Upper lobe of left lung (tissue), 6 donors: ENCODE data around the gene TSPAN31. TPM values are rescaled to one million over a fixed set of nuclear protein-coding genes. Genes with fewer than 3 reads are reported as not detected.
"Not testable (repeated sequence)": the region's sequence is repeated elsewhere in the genome, so short reads cannot be mapped to it uniquely, and the experiment has no call there.

Experiments
- ATAC-seq, 2 donors: fragments of 200-7000 bp; cut with Tn5 transposase; one replicate each; pipeline ENCODE4 v1.9.1; 2022; ENCODE audit warnings: mild to moderate bottlenecking in 2 of 2, moderate library complexity in 2 of 2; ENCODE audit not compliant: low FRiP score in 2 of 2
- DNase-seq, 2 donors: peaks; one replicate each; pipeline ENCODE4 v3.0.0-alpha.2; 2019 to 2020
- H3K27ac ChIP-seq, 4 donors: fragments of 200-600 bp; sonication (generic); one replicate each; pipeline ENCODE4 v1.5.1; 2016 to 2019
- H3K27me3 ChIP-seq, 4 donors: fragments of 200-600 bp; sonication (generic); one replicate each; pipeline ENCODE4 v1.5.1; 2017 to 2019
- H3K36me3 ChIP-seq, 4 donors: fragments of 200-600 bp; sonication (generic); one replicate each; pipeline ENCODE4 v1.5.1; 2016 to 2019
- H3K4me1 ChIP-seq, 4 donors: fragments of 200-600 bp; sonication (generic); one replicate each; pipeline ENCODE4 v1.5.1; 2018 to 2019
- H3K4me3 ChIP-seq, 4 donors: fragments of 200-600 bp; sonication (generic); one replicate each; pipeline ENCODE4 v1.5.1; 2017 to 2019; ENCODE audit warnings: mild to moderate bottlenecking in 2 of 4, moderate library complexity in 1 of 4
- H3K9me3 ChIP-seq, 4 donors: fragments of 200-600 bp; sonication (generic); one replicate each; pipeline ENCODE4 v1.5.1; 2018 to 2019
- EP300 ChIP-seq, 4 donors: sonication (generic); formaldehyde crosslinking; IDR thresholded peaks; one replicate each; pipeline ENCODE4 v1.5.1; 2017; ENCODE audit warnings: antibody characterized with exemption in 4 of 4, control low read depth in 2 of 4
- POLR2A ChIP-seq, 4 donors: fragments of 450-650 bp; IDR thresholded peaks; one replicate each; pipeline ENCODE4 v1.5.1; 2016 to 2017; ENCODE audit warnings: antibody characterized with exemption in 4 of 4, mild to moderate bottlenecking in 2 of 4
- POLR2AphosphoS5 ChIP-seq, 2 donors: sonication (generic); formaldehyde crosslinking; IDR thresholded peaks; one replicate each; pipeline ENCODE4 v1.5.1; 2017; ENCODE audit warnings: antibody characterized with exemption in 2 of 2
- WGBS, 2 donors: methylation state at CpG; one replicate each; pipeline ENCODE4 v1.1.5; 2017 to 2018; 5-methylcytosine and 5-hydroxymethylcytosine counted together
- total RNA-seq, 6 donors: library from RNA; depleted of rRNA in 4 of 6; stranded (reverse); fragments of >200 nt in 4 of 6; gene quantifications; one replicate each; pipeline versions ENCODE4 v1.1.0 to v1.2.1, GENCODE V29; 2016 to 2021
- TF ChIP-seq, protein P1 (sequence below), 6 experiments: fragments of 450-650 bp in 4 of 6; fragments of 200-600 bp in 2 of 6; sonication (generic) in 2 of 6; IDR thresholded peaks; one replicate each; pipeline ENCODE4 v1.5.1; 2016 to 2019; ENCODE audit warnings: antibody characterized with exemption in 6 of 6
- donor health status: DM: no; HTN: no; CAD: no; lungs with moderate emphysema.
- donor health status: DM: no; HTN: yes; CAD: no; lungs with severe emphysema.

The TSPAN31 gene
- total RNA-seq, 6 donors from 2014 or later: 16.8 to 54.6 (median 37.3) TPM

DNA sequence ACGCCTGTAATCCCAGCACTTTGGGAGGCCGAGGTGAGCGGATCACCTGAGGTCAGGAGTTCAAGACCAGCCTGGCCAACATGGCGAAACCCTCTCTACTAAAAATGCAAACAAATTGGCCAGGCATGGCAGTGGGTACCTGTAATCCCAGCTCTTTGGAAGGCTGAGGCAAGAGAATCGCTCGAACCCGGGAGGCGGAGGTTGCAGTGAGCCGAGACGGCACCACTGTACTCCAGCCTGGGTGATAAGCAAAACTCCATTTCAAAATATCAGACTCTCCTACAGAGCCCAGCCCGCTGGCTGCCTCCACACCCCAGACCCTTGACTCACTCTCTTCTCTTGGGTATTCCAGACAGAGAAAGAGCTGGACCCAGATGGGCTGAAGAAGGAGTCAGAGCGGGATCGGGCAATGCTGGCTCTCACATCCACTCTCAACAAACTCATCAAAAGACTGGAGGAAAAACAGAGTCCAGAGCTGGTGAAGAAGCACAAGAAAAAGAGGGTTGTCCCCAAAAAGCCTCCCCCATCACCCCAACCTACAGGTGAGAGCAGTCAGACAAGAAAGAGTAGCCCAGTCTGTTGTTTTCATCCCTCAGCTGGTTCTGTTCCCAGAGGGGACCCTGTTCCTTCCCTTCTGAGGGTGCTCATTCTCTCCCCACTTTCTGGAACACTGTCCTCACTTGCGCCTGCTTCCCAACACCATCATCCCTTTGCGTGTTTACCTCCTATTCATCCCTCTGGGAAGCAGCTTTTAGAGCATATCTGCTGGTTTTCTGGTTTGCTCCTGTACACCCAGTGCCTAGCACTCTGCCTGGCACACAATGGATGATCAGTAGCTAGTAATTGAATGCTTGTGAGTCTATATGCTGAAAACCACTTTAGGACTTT is 26.0 kb upstream of the TSPAN31 start:
- peaks cover 33 to 83% (median 65%) of the 10 kb centered on the region in 4 donors for H3K36me3 ChIP-seq
- H3K27ac ChIP-seq: no peak overlapping the region
- ATAC-seq (no peak), DNase-seq (no peak)
- no peaks in the 10 kb centered on the region for H3K27me3 ChIP-seq
- H3K4me3 ChIP-seq: no peak overlapping the region
- H3K4me1 ChIP-seq: no peaks in the 10 kb centered on the region
- TF ChIP-seq POLR2A (IDR thresholded peaks at IDR 0.05): no peak
- TF ChIP-seq EP300 (IDR thresholded peaks at IDR 0.05): no peak
- no peak for TF ChIP-seq POLR2AphosphoS5 (IDR thresholded peaks at IDR 0.05)
- WGBS, 2 donors: 96 to 98% methylated on average over 11 to 15 of the region's 15 CpGs
- no peaks in the 10 kb centered on the region for H3K9me3 ChIP-seq

DNA sequence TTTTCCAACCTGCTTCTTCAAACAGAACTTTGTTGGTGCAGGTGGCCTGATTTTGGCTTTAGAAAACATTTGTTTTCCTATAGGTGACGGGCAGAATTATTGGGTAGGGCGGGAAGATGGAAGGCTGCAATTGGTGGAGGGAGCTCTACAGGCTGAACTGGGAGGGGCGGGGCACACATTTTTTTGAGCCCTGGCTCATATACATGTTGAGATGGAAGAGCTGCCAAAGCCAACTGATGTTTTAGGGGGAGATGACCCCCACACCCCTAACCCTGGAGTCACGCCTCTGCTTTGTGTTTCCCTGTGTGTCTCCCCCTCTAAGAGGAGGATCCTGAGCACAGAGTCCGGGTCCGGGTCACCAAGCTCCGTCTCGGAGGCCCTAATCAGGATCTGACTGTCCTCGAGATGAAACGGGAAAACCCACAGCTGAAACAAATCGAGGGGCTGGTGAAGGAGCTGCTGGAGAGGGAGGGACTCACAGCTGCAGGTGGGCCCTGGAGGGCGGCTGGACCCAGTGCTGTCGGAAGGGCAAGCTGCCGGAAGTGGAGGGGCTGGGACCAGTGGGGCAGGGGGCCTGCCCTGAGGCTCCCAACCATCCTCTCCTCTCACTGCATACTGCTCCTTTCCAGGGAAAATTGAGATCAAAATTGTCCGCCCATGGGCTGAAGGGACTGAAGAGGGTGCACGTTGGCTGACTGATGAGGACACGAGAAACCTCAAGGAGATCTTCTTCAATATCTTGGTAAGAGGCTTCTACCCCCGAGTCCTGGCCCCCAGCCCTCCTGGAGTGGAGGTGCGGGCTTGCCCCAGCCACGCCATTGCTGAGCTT is 24.8 kb upstream of the TSPAN31 start:
- peaks cover 33 to 72% (median 61%) of the 10 kb centered on the region in 4 donors for H3K36me3 ChIP-seq
- no peak for ATAC-seq
- 92 to 94% methylated on average over 18 to 20 of the region's 20 CpGs for WGBS, 2 donors
- H3K9me3 ChIP-seq: no peaks in the 10 kb centered on the region
- no peak overlapping the region for H3K27ac ChIP-seq
- H3K27me3 ChIP-seq: no peaks in the 10 kb centered on the region
- DNase-seq: no peak
- H3K4me3 ChIP-seq: no peak overlapping the region
- no peaks in the 10 kb centered on the region for H3K4me1 ChIP-seq
- TF ChIP-seq POLR2AphosphoS5 (IDR thresholded peaks at IDR 0.05): no peak
- TF ChIP-seq EP300 (IDR thresholded peaks at IDR 0.05): no peak
- TF ChIP-seq, protein P1, sequence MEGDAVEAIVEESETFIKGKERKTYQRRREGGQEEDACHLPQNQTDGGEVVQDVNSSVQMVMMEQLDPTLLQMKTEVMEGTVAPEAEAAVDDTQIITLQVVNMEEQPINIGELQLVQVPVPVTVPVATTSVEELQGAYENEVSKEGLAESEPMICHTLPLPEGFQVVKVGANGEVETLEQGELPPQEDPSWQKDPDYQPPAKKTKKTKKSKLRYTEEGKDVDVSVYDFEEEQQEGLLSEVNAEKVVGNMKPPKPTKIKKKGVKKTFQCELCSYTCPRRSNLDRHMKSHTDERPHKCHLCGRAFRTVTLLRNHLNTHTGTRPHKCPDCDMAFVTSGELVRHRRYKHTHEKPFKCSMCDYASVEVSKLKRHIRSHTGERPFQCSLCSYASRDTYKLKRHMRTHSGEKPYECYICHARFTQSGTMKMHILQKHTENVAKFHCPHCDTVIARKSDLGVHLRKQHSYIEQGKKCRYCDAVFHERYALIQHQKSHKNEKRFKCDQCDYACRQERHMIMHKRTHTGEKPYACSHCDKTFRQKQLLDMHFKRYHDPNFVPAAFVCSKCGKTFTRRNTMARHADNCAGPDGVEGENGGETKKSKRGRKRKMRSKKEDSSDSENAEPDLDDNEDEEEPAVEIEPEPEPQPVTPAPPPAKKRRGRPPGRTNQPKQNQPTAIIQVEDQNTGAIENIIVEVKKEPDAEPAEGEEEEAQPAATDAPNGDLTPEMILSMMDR (IDR thresholded peaks at IDR 0.05): no peak
- TF ChIP-seq POLR2A (IDR thresholded peaks at IDR 0.05): no peak

DNA sequence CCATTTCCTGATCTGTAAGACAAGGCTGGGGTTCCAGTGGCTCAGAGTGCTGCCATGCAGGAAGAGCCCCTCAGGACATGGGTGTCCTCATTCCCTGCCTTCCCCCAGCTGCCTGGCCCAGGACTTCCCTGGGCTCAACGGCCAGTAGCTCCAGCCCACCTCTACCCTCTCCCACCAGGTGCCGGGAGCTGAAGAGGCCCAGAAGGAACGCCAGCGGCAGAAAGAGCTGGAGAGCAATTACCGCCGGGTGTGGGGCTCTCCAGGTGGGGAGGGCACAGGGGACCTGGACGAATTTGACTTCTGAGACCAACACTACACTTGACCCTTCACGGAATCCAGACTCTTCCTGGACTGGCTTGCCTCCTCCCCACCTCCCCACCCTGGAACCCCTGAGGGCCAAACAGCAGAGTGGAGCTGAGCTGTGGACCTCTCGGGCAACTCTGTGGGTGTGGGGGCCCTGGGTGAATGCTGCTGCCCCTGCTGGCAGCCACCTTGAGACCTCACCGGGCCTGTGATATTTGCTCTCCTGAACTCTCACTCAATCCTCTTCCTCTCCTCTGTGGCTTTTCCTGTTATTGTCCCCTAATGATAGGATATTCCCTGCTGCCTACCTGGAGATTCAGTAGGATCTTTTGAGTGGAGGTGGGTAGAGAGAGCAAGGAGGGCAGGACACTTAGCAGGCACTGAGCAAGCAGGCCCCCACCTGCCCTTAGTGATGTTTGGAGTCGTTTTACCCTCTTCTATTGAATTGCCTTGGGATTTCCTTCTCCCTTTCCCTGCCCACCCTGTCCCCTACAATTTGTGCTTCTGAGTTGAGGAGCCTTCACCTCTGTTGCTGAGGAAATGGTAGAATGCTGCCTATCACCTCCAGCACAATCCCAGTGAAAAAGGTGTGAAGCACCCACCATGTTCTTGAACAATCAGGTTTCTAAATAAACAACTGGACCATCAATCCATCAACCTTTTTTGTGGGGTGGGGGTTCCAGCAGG is 23.9 kb upstream of the TSPAN31 start:
- Histone ChIP-seq H3K27me3 (no peaks in the 10 kb centered on the region), H3K4me1 (peaks cover 3 to 7% (median 3%) of the 10 kb centered on the region in 4 donors), H3K9me3 (no peaks in the 10 kb centered on the region), H3K27ac (no peak overlapping the region), H3K4me3 (no peak overlapping the region), H3K36me3 (peaks cover 31 to 63% (median 55%) of the 10 kb centered on the region in 4 donors)
- TF ChIP-seq EP300 (IDR thresholded peaks at IDR 0.05): no peak
- TF ChIP-seq POLR2AphosphoS5 (IDR thresholded peaks at IDR 0.05): no peak
- TF ChIP-seq POLR2A (IDR thresholded peaks at IDR 0.05): no peak
- TF ChIP-seq, protein P1 (IDR thresholded peaks at IDR 0.05): no peak
- 83 to 84% methylated on average over 10 to 11 of the region's 11 CpGs for WGBS, 2 donors
- DNase-seq: no peak
- no peak for ATAC-seq

DNA sequence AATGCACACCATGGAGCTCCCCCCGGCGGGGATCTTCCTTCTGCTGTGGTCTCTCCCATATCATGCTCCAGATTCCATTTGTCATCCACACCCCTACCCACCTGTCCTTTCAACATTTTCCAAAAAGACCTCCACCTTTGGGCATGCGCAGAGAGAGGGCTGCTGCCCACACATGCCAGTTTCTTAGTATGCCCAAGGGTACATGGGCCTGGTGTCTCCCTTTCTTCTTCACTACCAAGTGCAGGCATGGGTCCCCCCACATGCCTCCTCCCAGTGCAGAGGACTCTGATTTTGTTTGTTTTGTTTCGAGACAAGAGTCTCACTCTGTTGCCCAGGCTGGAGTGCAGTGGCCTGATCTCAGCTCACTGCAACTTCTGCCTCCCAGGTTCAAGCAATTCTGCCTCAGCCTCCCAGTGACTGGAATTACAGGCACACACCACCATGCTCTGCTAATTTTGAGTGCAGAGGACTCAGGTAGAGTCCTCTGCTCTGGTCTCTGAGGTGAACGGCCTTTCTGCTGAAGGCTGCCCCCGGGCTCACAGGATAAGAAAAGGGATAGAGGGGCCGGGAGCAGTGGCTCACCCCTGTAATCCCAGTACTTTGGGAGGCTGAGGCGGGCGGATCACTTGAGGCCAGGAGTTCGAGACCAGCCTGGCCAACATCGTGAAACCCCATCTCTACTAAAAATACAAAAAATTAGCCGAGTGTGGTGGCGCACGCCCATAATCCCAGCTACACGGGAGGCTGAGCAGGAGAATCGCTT is 22.8 kb upstream of the TSPAN31 start:
- not testable (repeated sequence) for H3K9me3 ChIP-seq, H3K27ac ChIP-seq, ATAC-seq, DNase-seq, H3K4me3 ChIP-seq, H3K27me3 ChIP-seq
- H3K36me3 ChIP-seq: peaks cover 22 to 57% (median 47%) of the 10 kb centered on the region in 4 donors
- WGBS, 2 donors: 93 to 96% methylated on average over 14 to 16 of the region's 16 CpGs
- H3K4me1 ChIP-seq: peaks cover 6 to 16% (median 9%) of the 10 kb centered on the region in 4 donors
